Mesenchymal stem cell (in vitro differentiated cells and primary cell): Measurements from ENCODE around the gene PRKCD.

ENCODE experiments used
- DNase-seq: peaks from one replicate; pipeline ENCODE4 v3.0.0-alpha.2; 2013
- H2AFZ ChIP-seq: one replicate; pipeline ENCODE4 v1.6.1; 2013; ENCODE audit warnings: low read depth, mild to moderate bottlenecking, control low read depth, inconsistent platforms, low read length, moderate library complexity
- H2AK5ac ChIP-seq: 2 replicates; pipeline ENCODE4 v1.6.1; 2013; ENCODE audit warnings: low read length, moderate library complexity, mild to moderate bottlenecking, inconsistent platforms; ENCODE audit not compliant: severe bottlenecking
- H2BK120ac ChIP-seq: one replicate; pipeline ENCODE4 v1.6.1; 2013; ENCODE audit warnings: low read depth, mild to moderate bottlenecking, inconsistent platforms, low read length, moderate library complexity
- H2BK12ac ChIP-seq, 2 experiments: one replicate each; pipeline ENCODE4 v1.6.1; 2013; ENCODE audit warnings: inconsistent platforms in 2 of 2, low read length in 2 of 2, mild to moderate bottlenecking in 2 of 2, moderate library complexity in 2 of 2, control low read depth in 1 of 2
- H2BK15ac ChIP-seq: one replicate; pipeline ENCODE4 v1.6.1; 2013; ENCODE audit warnings: mild to moderate bottlenecking, low read depth, inconsistent platforms; ENCODE audit not compliant: poor library complexity, severe bottlenecking
- H2BK5ac ChIP-seq: 2 replicates; pipeline ENCODE4 v1.6.1; 2013; ENCODE audit warnings: low read depth, mild to moderate bottlenecking, low read length, control low read depth, inconsistent platforms; ENCODE audit not compliant: poor library complexity, severe bottlenecking
- H3K14ac ChIP-seq, 2 experiments: one replicate each; pipeline ENCODE4 v1.6.1; 2013; ENCODE audit warnings: inconsistent platforms in 2 of 2, low read length in 2 of 2, control low read depth in 1 of 2, mild to moderate bottlenecking in 1 of 2, moderate library complexity in 1 of 2
- H3K18ac ChIP-seq, 2 experiments: one replicate each; pipeline ENCODE4 v1.6.1; 2013; ENCODE audit warnings: inconsistent platforms in 2 of 2, low read length in 2 of 2, control low read depth in 1 of 2, low read depth in 1 of 2, mild to moderate bottlenecking in 1 of 2
- H3K23ac ChIP-seq, 2 experiments: one replicate each; pipeline ENCODE4 v1.6.1; 2013; ENCODE audit warnings: inconsistent platforms in 2 of 2, low read length in 2 of 2, mild to moderate bottlenecking in 2 of 2, moderate library complexity in 2 of 2, control low read depth in 1 of 2
- H3K27ac ChIP-seq: 2 replicates; pipeline ENCODE4 v1.5.1; 2013; ENCODE audit warnings: mild to moderate bottlenecking, moderate library complexity, low read length, control low read depth, inconsistent platforms; ENCODE audit not compliant: poor library complexity, severe bottlenecking
- H3K27me3 ChIP-seq, 2 experiments: 2 replicates each; pipeline versions ENCODE4 v1.6.1 to v1.7.0; 2013; ENCODE audit warnings: low read length in 2 of 2, mild to moderate bottlenecking in 2 of 2, moderate library complexity in 2 of 2, control low read depth in 1 of 2, inconsistent platforms in 1 of 2; ENCODE audit not compliant: control insufficient read depth in 1 of 2, insufficient read depth in 1 of 2
- H3K36me3 ChIP-seq, 2 experiments: 2 replicates each; pipeline versions ENCODE4 v1.6.1 to v1.7.0; 2013; ENCODE audit warnings: low read length in 2 of 2, control low read depth in 1 of 2, inconsistent platforms in 1 of 2, low read depth in 1 of 2, mild to moderate bottlenecking in 1 of 2; ENCODE audit not compliant: insufficient read depth in 2 of 2, control insufficient read depth in 1 of 2
- H3K4ac ChIP-seq, 2 experiments: one replicate each; pipeline ENCODE4 v1.6.1; 2013; ENCODE audit warnings: inconsistent platforms in 2 of 2, low read length in 2 of 2, mild to moderate bottlenecking in 2 of 2, moderate library complexity in 2 of 2, control low read depth in 1 of 2, low read depth in 1 of 2
- H3K4me1 ChIP-seq: 2 replicates; pipeline ENCODE4 v1.6.1; 2013; ENCODE audit warnings: low read depth, low read length, control low read depth; ENCODE audit not compliant: control insufficient read depth, insufficient read depth
- H3K4me2 ChIP-seq: 2 replicates; pipeline ENCODE4 v1.6.1; 2013; ENCODE audit warnings: low read length, mild to moderate bottlenecking, inconsistent platforms; ENCODE audit not compliant: poor library complexity, severe bottlenecking
- H3K4me3 ChIP-seq, 2 experiments: 2 replicates each; pipeline versions ENCODE4 v1.5.1 to v1.7.0; 2013; ENCODE audit warnings: low read length in 2 of 2, mild to moderate bottlenecking in 2 of 2, control low read depth in 1 of 2, low read depth in 1 of 2; ENCODE audit not compliant: insufficient read depth in 1 of 2
- H3K79me1 ChIP-seq: replicated peaks from 2 replicates; pipeline ENCODE4 v1.6.1; 2013; ENCODE audit warnings: mild to moderate bottlenecking, control low read depth, low read length, inconsistent platforms; ENCODE audit not compliant: poor library complexity, severe bottlenecking
- H3K9ac ChIP-seq: 2 replicates; pipeline ENCODE4 v1.7.0; 2013; ENCODE audit warnings: mild to moderate bottlenecking, low read length, moderate library complexity
- H3K9me3 ChIP-seq: 2 replicates; pipeline ENCODE4 v1.7.0; 2013; ENCODE audit warnings: mild to moderate bottlenecking, low read length; ENCODE audit not compliant: control insufficient read depth
- H4K8ac ChIP-seq: one replicate; pipeline ENCODE4 v1.6.1; 2013; ENCODE audit warnings: inconsistent platforms, mild to moderate bottlenecking, low read length, moderate library complexity
- H4K91ac ChIP-seq: one replicate; pipeline ENCODE4 v1.6.1; 2013; ENCODE audit warnings: mild to moderate bottlenecking, low read length, inconsistent platforms
- whole genome bisulfite sequencing: methylation state at CpG from one replicate; pipeline ENCODE4 v1.1.7; 2013; ENCODE audit warnings: mixed read lengths; 5-methylcytosine and 5-hydroxymethylcytosine counted together

PRKCD gene

GRCh38 chr3:53170325-53171063 lies 9.5 kb downstream of the PRKCD start:
- H4K8ac ChIP-seq: no peak overlapping the region
- H3K4me3 ChIP-seq: no peak overlapping the region
- no peak overlapping the region for H3K4me2 ChIP-seq
- H3K36me3 ChIP-seq: peaks cover 0 to 36% of the 10 kb centered on the region in 2 experiments
- H3K9ac ChIP-seq: no peak overlapping the region
- no peak overlapping the region for H3K27ac ChIP-seq
- H2AFZ ChIP-seq: no peak overlapping the region
- no peak overlapping the region for H2BK15ac ChIP-seq
- H2AK5ac ChIP-seq: no peak overlapping the region
- no peak for DNase-seq
- H3K4ac ChIP-seq: no peak overlapping the region
- H3K4me1 ChIP-seq: peaks cover 57% of the 10 kb centered on the region
- H2BK12ac ChIP-seq: no peak overlapping the region
- no peak overlapping the region for H3K23ac ChIP-seq
- peak overlapping the region in 1 of 2 experiments; percentile 16 for H3K18ac ChIP-seq
- no peaks in the 10 kb centered on the region for H3K9me3 ChIP-seq
- WGBS: 86% methylated on average over 15 of the region's 17 CpGs
- H4K91ac ChIP-seq: no peak overlapping the region
- no peaks in the 10 kb centered on the region for H3K27me3 ChIP-seq
- H3K14ac ChIP-seq: peak overlapping the region in 1 of 2 experiments; percentile 68
- H2BK5ac ChIP-seq: no peak overlapping the region
- H2BK120ac ChIP-seq: no peak overlapping the region
- H3K79me1 ChIP-seq: peaks cover 33% of the 10 kb centered on the region

- 78% methylated on average over 7 of the region's 7 CpGs for whole genome bisulfite sequencing
- Histone ChIP-seq H3K27ac (no peak overlapping the region), H2BK5ac (no peak overlapping the region), H3K4ac (no peak overlapping the region), H2BK120ac (no peak overlapping the region), H2AFZ (no peak overlapping the region), H3K4me1 (peaks cover 60% of the 10 kb centered on the region), H4K91ac (no peak overlapping the region), H3K14ac (peak overlapping the region in 1 of 2 experiments; percentile 68), H2AK5ac (no peak overlapping the region), H3K27me3 (no peaks in the 10 kb centered on the region), H2BK15ac (no peak overlapping the region), H3K4me3 (no peak overlapping the region), H4K8ac (no peak overlapping the region), H3K4me2 (no peak overlapping the region), H3K9ac (no peak overlapping the region), H3K18ac (peak overlapping the region in 1 of 2 experiments; percentile 16), H3K9me3 (no peaks in the 10 kb centered on the region), H3K36me3 (peaks cover 0 to 38% of the 10 kb centered on the region in 2 experiments), H3K79me1 (peaks cover 30% of the 10 kb centered on the region), H2BK12ac (no peak overlapping the region), H3K23ac (no peak overlapping the region)
- DNase-seq: no peak
These were observed 10.0 kb downstream of the PRKCD start for GRCh38 chr3:53171064-53171418.

GRCh38 chr3:53171827-53172505 lies 11.0 kb downstream of the PRKCD start:
- no peak overlapping the region for H3K4me3 ChIP-seq

GRCh38 chr3:53173107-53173506 lies 12.1 kb downstream of the PRKCD start:
- Histone ChIP-seq H4K8ac (no peak overlapping the region), H2BK15ac (no peak overlapping the region), H3K36me3 (peaks cover 0 to 37% of the 10 kb centered on the region in 2 experiments), H4K91ac (no peak overlapping the region), H2AK5ac (no peak overlapping the region), H3K4me1 (peaks cover 51% of the 10 kb centered on the region), H3K4ac (no peak overlapping the region), H3K4me2 (no peak overlapping the region), H3K9ac (no peak overlapping the region), H3K4me3 (no peak overlapping the region), H3K27me3 (no peaks in the 10 kb centered on the region), H3K14ac (no peak overlapping the region), H2BK5ac (no peak overlapping the region), H2BK120ac (no peak overlapping the region), H2AFZ (no peak overlapping the region), H3K23ac (no peak overlapping the region), H2BK12ac (no peak overlapping the region), H3K18ac (no peak overlapping the region), H3K27ac (no peak overlapping the region), H3K79me1 (peaks cover 35% of the 10 kb centered on the region), H3K9me3 (no peaks in the 10 kb centered on the region)
- DNase-seq: no peak
- WGBS: 96% methylated on average over 5 of the region's 5 CpGs

More at GRCh38 chr3:53171827-53172505, 11.0 kb downstream of the PRKCD start:
- Histone ChIP-seq H3K79me1 (peaks cover 31% of the 10 kb centered on the region), H3K27me3 (no peaks in the 10 kb centered on the region), H2BK120ac (no peak overlapping the region), H2BK12ac (no peak overlapping the region), H2AK5ac (no peak overlapping the region), H3K14ac (no peak overlapping the region), H2AFZ (no peak overlapping the region), H3K23ac (no peak overlapping the region), H3K4ac (no peak overlapping the region), H3K9ac (no peak overlapping the region), H3K4me1 (peaks cover 58% of the 10 kb centered on the region), H3K27ac (no peak overlapping the region), H3K36me3 (peaks cover 0 to 35% of the 10 kb centered on the region in 2 experiments), H2BK15ac (no peak overlapping the region), H3K18ac (no peak overlapping the region), H4K91ac (peak overlapping the region; percentile 46), H2BK5ac (no peak overlapping the region), H4K8ac (no peak overlapping the region), H3K9me3 (no peaks in the 10 kb centered on the region), H3K4me2 (no peak overlapping the region)
- DNase-seq: no peak
- WGBS: 54% methylated on average over 6 of the region's 7 CpGs
